Measurements from ENCODE around the gene UPP2.

The UPP2 gene

DNA sequence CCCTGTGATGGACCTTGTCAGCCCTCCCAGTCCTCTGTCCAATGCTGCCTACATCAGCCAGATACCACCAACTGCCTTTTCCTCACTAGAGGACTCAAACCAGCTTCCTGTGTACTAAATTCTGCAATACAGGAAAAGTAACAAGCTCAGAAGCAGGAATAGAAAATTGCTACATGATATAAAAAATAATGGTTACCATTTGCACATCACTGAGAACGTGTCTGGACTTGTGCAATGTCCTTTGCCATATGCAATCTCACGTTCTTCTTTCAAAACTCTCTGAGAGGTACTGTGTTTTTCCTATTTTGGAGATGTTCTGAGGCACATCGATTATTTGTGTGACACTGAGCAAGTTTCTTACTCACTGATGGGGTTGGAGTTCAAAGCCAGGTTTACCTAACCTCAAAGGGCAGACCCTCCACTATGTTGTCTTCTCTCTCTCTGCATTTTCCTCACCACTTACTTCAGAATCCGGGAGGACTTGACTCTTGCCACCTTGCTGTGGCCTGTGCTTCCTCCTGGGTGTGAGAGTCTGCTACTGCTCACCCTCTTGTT lies 12.1 kb downstream of the UPP2 start:
- no peak for DNase-seq

DNA sequence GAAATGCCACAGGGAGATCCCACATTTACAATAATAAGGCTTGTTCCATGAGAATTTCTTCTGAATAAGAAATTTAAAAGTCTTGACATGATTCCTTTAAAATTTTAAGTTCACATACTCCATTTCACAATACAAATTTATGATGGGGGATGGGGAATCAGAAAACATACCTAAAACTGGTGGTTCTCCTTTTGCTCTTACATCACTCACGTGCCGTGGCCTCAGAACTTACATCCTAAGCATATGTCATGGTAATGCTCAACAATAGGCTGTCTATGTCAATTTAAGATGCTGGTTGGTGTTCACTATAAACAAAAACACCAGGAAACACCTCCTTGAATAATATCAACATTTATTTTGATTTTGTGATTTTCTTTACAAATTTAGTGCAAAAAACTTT lies 12.8 kb downstream of the UPP2 start:
- DNase-seq, result no peak

DNA sequence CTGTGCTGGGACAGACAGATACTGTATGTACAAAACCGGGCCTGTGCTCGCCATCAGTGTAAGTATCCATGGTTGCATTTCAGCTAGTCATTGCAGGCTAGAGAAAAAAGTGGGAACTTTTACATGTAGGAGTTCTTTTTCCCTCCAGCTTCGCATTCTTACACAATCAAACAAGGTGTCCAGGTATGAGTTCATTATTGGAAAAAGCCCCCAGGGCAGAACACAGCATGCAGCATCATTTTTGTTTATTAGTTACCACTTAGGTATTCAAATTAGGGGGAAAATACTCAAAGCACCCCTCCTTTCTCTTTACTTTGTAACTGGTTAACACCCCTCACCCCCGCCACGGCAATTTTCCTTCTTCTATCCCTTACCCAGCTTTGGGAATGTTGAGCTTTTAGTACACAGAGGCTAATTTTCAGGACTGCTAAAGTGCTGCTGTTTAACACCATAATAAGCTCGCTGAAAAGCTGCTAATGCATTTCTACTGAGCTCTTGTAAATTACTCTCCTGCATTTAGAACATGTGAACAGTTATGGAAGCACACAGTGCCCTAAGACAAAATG lies 13.6 kb downstream of the UPP2 start:
- no peak for DNase-seq

DNA sequence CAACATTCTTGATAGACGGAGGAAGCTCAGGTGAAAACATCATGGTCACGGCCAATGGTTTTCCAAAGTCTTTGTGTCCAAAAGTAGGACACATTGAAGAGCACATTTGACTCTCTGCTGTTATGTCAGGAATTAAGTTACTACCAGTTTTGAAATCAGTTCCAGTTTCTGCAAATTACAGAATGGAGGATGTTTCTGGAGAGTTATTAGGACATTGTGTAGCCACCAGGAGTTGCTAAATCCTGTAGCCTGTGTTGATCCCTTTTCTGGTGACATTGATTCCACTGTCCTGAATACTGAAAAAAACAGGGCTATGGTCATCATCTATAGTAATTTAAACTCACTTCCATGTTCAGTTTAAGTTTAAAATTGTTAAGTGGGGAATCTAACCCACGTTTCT lies 15.3 kb downstream of the UPP2 start:
- no peak for DNase-seq

DNA sequence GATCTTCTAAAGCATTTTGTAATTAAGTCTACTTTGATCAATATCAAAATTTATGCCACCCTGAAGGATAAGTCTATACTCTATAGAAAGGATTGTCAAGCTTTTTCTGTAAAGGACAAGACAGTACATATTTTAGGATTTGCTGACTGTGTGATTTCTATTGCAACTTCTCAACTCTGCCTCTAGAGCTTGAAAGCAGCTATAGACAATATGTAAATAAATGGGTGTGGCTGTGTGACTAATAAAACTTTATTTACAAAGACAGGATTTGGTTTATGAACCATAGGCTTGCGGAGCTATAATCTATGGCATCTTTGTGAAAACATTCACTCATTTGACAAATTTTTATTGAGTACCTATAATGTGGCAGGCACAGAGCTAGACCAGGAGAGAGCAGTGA lies 18.4 kb downstream of the UPP2 start:
- no peak for DNase-seq

DNA sequence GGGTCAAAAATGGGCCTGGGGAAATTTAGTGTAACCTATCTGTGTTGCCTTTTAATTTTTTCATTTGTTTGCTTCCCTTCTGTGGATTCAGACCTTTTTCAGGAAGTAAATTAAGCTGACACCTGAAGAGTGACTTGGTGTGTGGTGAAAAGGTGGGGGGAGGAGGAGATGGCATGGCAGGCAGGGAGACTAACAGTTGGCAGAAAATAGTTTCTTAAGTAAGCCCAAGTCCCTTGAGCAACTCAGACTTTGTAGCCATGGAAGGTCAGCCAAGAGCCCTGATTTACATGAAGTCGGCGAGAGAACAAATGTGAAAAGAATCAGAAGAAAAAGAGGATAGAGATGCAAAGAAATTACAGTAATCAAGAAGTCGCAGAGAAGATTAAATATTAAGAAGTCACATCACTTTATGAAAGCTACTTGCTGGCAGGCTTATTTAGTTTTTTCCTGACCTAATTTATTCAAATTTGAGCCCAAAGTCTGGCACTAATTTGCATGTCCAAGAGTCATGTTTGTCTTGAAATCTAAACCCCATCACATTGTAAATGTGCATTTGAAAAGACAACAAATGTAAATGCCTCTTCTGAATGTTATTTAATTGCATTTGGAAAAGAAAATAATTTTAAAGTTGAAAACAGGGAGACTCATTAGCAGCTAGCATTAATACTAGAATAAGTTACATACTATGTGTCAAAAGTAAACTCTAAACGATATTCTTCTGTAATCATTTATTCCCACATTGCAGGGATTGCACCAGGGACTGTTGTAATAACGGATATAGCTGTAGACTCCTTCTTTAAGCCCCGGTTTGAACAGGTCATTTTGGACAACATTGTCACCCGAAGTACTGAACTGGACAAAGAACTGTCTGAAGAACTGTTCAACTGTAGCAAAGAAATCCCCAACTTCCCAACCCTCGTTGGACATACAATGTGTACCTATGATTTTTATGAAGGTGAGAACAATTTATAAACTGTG lies 19.3 kb downstream of the UPP2 start:
- no peak for DNase-seq

DNA sequence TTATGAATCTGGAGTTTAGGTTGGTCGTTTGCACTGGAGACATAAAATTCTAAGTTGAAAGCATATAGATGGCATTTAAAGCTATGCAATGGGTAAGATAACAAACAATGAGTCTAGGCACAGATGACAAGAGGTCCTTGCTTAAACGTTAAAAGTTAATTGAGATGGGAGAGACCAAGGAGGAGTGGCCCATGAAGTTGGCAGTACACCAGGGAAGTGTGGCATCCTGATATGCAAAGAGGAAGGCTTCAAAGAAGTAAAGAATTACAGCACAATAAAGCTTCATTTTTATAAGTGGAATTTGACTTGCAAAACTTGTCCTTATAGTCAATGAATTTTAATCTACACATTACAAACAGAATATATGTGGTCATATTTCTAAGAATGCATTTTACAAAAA lies 23.2 kb downstream of the UPP2 start:
- DNase-seq, result no peak

DNA sequence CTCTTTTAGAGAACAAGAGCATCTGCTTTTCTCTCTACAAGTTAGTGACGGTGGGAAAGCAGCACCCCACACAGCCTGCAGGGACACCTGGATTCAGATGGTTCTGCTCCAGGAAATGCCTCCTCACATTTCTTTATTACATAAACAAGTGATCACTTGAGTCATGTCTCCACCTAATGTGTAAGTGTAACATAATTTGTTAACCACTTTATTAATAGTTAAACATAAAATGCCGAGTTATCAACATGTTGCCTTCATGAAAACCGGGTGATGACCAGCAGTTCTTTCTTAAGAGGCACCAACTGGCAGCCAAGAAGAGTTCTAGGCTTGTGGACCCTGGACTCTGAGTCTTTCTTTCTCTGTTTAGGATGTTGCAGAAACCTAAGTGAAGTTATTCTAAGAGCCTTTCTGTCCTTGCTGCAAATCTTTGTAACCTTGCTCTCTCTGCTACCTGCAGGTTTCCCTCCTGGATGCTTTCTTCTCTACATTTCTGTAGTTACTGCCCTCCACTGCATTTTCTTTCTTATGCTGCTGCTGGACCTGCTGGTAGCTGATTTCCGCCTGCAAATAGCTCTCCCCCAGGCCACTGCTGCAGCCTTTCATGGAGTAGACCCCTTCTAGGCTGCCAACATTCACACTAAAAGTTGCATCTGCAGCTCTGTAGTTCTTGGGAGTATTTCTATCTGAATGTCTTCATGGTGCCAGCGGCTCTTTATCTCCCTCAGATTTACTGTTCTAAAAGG lies 24.3 kb downstream of the UPP2 start:
- DNase-seq, result no peak

DNA sequence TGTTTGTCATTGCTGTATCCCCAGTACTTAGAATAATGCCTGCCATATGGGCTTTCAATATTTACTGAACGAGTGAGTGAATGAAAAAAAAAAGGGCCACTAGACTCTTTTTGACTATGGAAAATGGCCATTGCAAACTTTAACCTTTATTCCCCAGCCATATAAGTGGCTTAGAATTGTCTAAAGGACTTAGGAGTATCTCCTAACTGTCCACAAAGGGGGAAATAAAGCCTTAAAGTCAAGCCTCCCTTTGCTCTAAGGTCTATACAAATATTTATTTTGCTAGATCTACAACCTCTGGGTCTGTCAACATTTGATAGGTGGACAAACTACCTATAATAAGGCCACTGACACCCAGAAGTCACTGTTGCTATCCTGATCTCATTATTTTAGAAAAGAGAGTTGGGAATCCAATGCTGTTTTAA lies 25.7 kb downstream of the UPP2 start:
- DNase-seq, result no peak

DNA sequence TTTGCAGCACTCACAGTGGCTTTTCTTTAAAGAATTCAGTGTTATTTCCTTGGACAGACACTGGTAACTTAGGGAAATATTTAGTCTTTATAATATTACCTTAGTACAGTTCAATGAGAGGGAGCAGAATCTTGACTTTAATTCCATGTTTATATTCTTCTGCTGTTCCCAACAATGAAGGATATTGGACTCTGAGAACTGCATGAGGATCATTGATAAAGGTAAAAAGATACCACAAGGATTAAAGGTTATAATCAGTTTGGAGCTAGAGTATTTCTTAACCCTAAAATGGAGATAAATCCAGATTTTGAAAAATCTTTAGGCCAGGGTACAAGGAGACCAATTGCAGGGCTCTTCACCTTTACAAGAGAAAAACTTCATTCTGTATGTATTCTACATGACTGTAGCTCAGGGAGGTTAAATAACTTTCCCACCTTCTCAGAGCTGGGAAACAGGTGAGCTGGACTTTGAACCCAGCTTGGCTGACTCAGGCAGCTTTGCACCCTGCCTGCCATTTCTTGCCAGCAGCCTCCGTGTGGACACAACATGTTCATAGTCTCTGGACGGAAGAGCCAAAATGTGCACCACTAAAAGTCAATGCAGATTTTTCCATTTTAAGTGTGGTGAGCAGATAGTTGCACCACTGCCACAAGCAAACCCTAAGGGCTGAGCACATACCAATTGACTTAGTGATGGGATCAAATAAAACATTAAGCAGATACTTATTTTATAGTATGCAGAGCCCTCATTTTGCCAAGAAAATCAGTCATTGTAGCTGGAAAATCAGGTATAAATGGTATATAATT lies 26.7 kb downstream of the UPP2 start:
- no peak for DNase-seq

DNA sequence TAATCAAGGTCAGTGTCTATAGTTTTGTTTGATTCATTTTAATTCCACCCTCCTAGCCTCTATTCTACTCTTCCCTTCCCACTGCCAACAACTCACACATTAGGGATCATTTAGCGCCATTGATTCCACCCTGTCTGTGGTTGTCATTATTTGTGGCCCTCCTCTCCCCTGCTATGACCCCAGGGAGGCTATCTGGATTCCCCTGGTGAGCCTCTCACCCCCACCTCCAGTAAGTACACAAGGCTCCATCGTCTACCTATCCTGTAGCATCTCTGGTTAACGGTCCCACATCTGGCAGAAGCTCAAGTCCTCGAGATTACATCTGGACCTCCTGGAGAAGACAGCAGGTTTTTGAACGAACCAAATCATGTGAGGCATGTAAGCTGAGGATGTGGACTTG lies 27.4 kb downstream of the UPP2 start:
- DNase-seq, result no peak

DNA sequence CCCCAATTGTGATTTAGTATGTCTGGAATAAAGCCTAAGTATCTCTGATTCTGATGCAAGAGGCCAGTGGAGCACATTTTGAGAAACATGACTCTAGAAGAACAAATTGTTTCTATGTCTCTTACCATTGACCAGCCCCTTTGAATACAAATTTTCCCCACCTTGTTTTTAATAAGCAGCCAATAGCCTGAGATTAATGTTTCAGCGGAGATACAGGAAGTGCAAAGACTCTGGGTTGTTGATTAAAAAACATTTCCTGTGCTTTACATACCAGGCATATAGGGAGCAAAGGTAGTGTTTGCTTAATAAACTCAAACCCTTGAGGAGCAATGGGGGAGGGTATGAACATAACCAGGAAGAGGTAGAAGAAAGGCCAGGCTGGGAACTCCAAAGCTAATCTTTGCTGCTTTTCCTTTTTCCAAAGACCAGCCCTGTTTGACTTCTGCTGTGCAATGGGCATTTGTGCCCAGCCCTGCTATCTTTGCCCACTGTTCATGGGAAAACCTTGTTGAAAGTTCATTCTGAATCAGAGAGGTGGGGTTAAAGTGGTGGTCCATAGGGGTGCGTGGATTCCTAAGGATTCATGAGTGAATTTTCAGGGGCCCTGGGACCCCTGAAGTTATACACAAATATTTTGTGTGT lies 29.3 kb downstream of the UPP2 start:
- DNase-seq, result no peak

DNA sequence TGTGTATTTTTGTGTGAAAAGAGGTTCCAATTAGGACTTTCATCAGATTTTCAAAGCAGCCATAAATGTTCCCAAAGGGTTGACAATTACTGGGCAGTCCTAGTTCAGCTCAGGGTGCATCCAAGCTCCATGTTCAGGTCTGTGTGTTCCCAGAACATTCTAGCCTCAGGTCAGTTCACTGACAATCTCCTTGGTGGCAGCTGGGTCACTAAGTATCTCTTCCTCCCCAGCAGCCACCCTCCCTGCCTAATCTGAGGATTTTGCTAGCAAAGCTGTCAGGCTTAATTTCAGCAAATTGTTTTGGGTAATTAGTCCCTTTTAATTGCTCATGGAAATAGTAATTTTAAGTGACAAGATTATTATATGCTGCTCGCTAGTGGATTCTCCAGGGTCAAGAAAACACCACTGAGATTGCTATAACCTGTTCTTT lies 29.8 kb downstream of the UPP2 start:
- DNase-seq, result no peak

DNA sequence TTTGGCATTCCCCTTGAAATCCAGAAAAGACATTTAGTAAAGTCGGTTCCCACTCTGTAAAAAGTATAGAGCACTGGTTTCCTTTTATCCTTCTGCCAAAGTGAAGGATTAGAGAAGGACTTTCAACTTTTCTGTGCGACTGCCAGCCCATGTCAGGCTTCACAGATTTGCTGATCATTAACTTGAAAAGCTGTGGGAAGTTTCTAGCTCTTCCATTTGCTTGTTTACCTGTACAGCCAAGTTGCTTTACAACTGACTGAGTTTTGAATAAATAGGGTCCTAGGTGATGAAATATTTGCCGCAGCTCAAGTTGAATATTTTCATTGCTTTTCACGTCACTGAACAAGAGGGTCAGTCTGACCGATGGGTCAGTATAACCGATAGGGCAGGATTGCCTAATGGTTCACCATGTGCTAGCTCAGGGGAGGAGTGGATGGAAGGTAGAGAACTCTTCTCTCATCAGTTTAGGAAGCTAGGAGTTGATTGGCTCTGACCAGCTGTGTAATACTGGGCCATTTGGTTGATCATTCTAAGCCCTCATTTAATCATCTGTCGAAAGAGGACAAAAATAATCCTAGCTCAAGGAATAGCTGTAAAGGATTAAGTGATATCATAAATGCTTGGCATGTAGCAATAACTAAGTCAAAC lies 30.4 kb downstream of the UPP2 start:
- DNase-seq, result no peak

DNA sequence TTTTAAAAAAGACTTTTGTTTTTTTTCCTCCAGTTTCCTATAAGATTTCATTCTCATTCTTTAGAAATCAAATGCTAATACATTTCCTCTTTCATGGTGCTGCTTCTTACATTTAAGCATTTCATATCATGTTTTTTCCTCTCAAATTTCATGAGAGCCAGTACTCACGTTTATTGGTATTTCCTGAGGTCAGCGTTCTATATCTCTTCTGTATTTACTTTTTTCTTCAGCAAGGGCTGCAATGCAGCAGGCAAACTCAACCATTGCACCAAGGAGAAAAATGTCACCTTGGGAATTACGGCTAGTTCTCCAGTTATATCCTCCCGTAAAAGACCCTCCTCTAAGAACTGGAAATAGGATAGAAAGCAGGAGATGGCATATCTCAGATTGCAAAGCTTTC lies 32.4 kb downstream of the UPP2 start:
- no peak for DNase-seq

DNA sequence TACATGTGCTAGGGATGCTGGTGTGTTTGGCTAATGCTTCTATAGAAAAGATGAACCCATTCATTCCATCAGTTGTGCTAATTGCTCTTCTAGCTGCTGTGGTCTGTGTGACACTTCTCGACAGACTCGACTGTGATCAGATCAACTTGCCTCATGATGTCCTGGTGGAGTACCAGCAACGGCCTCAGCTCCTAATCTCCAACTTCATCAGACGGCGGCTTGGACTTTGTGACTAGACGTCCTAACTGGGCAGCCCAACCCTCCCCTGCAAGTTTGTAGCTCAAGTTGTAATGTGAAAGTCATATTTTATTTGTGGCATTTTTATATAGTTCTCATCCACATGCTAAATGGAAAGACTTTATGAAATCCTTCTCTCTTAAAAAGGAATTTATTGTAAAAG lies 33.0 kb downstream of the UPP2 start:
- no peak for DNase-seq

DNA sequence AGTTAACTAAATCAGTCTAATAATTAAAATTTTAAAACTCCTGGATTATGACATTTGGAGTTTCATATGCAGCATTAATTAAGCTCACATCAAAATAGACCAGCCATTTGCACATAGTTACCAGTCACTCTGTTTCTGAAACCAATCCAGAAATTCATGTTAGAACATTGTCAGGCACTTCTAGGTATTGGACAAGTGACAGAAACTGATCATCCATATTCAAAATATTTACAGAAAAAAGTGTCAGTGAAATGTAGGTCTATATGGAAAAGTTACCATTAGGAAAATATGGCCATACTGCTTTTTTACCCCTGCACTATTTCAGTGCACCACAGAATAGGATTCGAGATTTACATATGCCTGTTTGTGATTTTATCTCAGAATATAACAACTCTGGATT lies 33.4 kb downstream of the UPP2 start:
- DNase-seq, result no peak

DNA sequence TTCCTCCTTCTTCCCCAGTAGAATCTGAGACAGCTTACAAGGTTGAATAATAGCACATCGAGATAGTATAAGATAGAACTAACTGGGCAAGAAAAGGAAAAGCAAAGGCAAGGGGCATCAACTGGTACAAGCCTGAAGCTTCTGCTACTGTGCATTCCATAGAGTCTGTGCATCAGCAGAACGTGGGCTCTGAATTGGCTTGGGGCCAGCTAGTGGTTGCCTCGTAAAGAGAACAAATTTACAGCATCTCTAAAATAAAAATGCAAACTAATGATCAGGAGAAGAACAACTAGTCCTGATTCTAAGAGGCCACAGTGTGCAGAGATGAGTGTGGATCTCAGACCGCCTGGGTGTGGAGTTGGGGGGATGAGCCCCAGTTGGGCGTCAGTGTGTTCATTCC lies 36.6 kb downstream of the UPP2 start:
- no peak for DNase-seq

DNA sequence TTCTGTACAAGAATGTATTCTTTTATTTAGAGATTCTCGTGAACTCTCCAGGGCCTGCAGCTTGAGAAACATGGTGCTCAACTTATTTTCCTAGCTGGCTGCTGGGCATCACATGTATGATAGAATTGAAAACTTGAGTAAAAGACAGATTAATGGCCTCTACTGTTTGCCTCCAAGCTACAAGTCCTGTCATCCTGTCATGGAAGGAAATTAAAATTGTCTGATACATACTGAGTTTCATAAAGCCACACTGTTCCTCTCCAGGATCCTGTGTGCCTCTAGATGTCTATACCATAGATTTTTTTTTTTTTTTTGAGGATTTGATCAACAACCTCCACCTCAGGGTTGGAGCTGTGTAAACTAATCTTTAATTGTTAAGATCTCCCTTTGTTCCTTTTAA lies 38.5 kb downstream of the UPP2 start:
- no peak for DNase-seq

DNA sequence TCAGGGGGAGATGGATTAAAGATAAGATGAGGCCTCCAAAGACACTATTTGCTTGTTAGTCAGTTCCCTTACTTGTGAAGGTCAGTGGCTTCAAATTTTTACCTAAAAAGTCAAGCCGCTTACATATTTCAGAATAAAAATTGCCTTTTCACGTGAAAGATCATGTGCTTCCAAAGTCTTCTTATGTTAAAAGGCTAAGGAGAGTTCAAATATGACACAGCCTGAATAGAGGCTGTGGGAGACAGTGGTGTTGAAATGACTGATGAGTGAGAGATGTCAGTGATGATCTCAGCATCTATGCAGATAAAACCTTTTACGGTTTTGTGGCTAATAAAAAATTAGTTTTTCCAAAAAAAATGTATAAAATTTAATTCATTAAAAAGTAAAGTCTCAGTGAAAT lies 40.5 kb downstream of the UPP2 start:
- no peak for DNase-seq

DNA sequence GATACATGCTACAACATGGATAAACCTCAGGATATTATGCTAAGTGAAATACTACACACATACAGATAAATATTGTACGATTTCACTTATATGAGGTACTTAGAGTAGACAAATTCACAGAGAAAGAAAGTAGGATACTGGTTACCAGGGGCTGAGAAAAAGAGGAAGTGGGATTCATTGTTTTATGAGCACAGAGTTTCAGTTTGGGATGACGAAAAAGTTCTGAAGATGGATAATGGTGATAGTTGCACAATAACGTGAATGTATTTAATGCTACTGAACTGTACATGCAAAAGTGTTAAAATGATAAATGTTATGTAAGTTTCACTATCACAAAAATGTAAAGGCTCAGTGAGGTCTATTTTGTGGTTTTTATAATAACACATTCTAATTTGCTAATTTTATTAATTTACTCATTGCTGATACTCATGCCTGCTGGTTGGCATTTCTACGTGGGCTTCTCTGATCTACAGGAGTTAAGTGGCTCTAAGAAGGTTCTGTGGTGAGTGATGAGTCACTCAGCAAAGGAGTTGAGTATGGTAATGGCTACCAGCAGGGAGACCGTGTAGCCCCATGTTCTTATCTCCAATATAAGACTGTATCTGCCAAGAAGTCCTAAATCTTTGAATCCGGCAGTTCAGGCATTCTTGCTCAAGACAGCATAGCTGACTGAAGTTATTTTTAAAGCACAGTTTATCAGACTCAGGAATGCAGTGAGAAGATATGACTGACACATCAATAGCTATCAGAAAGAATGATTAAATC lies 41.1 kb downstream of the UPP2 start:
- DNase-seq, result no peak

Data from NCI-H2107 (cell line).